Osteoblast (primary cell): Measurements from ENCODE around the gene SLC7A6. TPM values are rescaled to one million over a fixed set of nuclear protein-coding genes. Genes with fewer than 3 reads are reported as not detected.

Source experiments
- DNase-seq: peaks from one replicate; pipeline ENCODE4 v3.0.0; 2011; ENCODE audit warnings: low spot score, mixed read lengths; ENCODE audit not compliant: insufficient read length; ENCODE audit errors: missing footprints
- H2AFZ ChIP-seq: 2 replicates; pipeline ENCODE4 v1.6.0; 2011; ENCODE audit warnings: mild to moderate bottlenecking, low read length
- H3K27ac ChIP-seq: 2 replicates; pipeline ENCODE4 v1.5.1; 2011; ENCODE audit warnings: mild to moderate bottlenecking, low read depth, low read length, moderate library complexity
- H3K27me3 ChIP-seq: 2 replicates; pipeline ENCODE4 v1.6.0; 2012; ENCODE audit warnings: mild to moderate bottlenecking, control low read depth, inconsistent platforms, low read length, moderate library complexity; ENCODE audit not compliant: insufficient read depth
- H3K36me3 ChIP-seq: 2 replicates; pipeline ENCODE4 v1.5.1; 2011; ENCODE audit warnings: mild to moderate bottlenecking, low read length, control low read depth, moderate library complexity; ENCODE audit not compliant: insufficient read depth
- H3K4me1 ChIP-seq: 2 replicates; pipeline ENCODE4 v1.5.1; 2011; ENCODE audit warnings: mild to moderate bottlenecking, low read length, control low read depth, moderate library complexity; ENCODE audit not compliant: insufficient read depth
- H3K4me2 ChIP-seq: 2 replicates; pipeline ENCODE4 v1.6.0; 2011; ENCODE audit warnings: mild to moderate bottlenecking, low read length; ENCODE audit not compliant: insufficient read depth
- H3K4me3 ChIP-seq: fragments of 200-600 bp; sonication (generic); 3 replicates; pipeline ENCODE4 v1.5.1; 2012; ENCODE audit warnings: mild to moderate bottlenecking, low read length, inconsistent platforms; ENCODE audit not compliant: insufficient read depth
- H3K79me2 ChIP-seq: 2 replicates; pipeline ENCODE4 v1.6.0; 2012; ENCODE audit warnings: mild to moderate bottlenecking, low read length, control low read depth, inconsistent platforms; ENCODE audit not compliant: insufficient read depth
- H3K9me3 ChIP-seq: 2 replicates; pipeline ENCODE4 v1.5.1; 2011; ENCODE audit warnings: low read depth, low read length, control low read depth
- H4K20me1 ChIP-seq: 2 replicates; pipeline ENCODE4 v1.6.0; 2012; ENCODE audit warnings: mild to moderate bottlenecking, low read length, control low read depth; ENCODE audit not compliant: insufficient read depth
- CTCF ChIP-seq: IDR thresholded peaks from 2 replicates; pipeline ENCODE4 v1.5.1; 2011; ENCODE audit warnings: mild to moderate bottlenecking, low read depth, low read length, moderate library complexity; ENCODE audit errors: extremely low read depth
- total RNA-seq: library from RNA; depleted of rRNA; stranded (reverse); fragments of >200 nt; gene quantifications from 2 replicates; pipeline ENCODE4 v1.2.3, GENCODE V29; 2012

Gene SLC7A6
- total RNA-seq, 1 donor: 36.9 TPM

DNA sequence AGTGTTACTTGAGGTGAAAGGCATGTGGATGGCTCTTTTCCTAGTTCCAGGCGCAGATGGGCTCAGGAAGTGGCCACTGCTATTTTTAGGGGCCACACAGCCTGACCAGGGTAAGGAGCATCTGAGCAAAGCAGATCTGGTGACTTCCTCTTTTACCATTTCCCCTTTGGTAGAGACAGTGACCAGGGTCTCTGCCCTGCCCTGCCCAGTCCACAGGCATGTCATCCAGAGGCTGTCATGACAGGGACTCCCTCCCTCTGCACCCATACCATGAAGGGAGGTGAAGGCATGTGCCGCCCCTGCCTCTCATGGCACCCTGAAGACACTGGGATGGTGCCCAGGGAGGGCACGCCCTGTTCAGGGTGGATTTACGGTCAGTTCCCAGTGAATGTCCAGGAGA is 16.9 kb upstream of the SLC7A6 start:
- peak overlapping the region; percentile 99 for H3K4me2 ChIP-seq

DNA sequence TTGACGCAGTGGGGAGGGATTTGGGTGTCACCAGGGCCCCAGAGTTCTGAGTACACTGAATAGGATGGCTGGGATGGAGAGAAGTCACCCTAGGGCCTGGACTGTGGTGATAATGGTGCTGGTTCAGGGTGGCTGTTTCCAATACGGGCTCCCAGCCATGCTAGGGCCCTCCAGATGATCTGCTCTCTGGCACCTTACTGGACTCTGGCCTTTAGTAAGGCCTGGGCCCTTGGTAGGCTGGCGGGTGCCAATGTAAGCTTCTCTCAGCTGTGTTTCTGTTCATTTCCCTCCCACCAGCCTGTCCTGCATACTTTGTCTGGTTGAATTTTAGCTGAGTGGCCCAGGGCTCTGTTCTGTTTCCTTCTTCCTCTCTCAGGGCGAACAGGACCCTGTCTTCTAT is 16.4 kb upstream of the SLC7A6 start:
- no peak for TF ChIP-seq CTCF
- no peaks in the 10 kb centered on the region for H3K27me3 ChIP-seq
- no peak overlapping the region for H3K4me2 ChIP-seq
- peaks cover 23% of the 10 kb centered on the region for H3K4me1 ChIP-seq
- peaks cover 14% of the 10 kb centered on the region for H3K36me3 ChIP-seq
- no peaks in the 10 kb centered on the region for H4K20me1 ChIP-seq
- no peak overlapping the region for H2AFZ ChIP-seq
- no peaks in the 10 kb centered on the region for H3K9me3 ChIP-seq
- peak; percentile 30 for DNase-seq
- H3K4me3 ChIP-seq: no peak overlapping the region
- H3K27ac ChIP-seq: no peak overlapping the region
- peaks cover 50% of the 10 kb centered on the region for H3K79me2 ChIP-seq

More for the DNA sequence above, 16.9 kb upstream of the SLC7A6 start:
- H3K36me3 ChIP-seq: peaks cover 9% of the 10 kb centered on the region
- TF ChIP-seq CTCF: no peak
- no peak overlapping the region for H3K4me3 ChIP-seq
- no peak overlapping the region for H3K27ac ChIP-seq
- no peaks in the 10 kb centered on the region for H3K9me3 ChIP-seq
- H3K79me2 ChIP-seq: peaks cover 48% of the 10 kb centered on the region
- DNase-seq: peak; percentile 30
- H3K4me1 ChIP-seq: peaks cover 23% of the 10 kb centered on the region
- no peaks in the 10 kb centered on the region for H4K20me1 ChIP-seq
- H3K27me3 ChIP-seq: no peaks in the 10 kb centered on the region
- no peak overlapping the region for H2AFZ ChIP-seq

DNA sequence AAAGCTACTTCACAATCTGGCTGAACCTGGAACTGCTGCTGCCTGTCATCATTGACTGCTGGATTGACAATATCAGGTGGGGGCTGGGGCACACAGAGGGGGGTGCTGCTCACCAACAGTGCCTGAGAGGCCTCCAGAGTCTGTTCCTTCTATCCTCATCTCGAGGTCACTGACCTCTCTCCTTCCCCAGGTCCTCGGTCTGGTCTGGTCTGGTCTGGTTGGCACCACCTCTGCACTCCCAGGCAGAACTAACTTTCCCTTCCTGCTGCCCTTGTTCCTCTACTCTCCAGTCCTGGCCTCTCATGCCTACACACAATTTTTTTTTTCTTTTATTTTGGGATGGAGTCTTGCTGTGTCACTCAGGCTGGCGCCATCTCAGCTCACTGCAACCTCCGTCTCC is 15.0 kb upstream of the SLC7A6 start:
- TF ChIP-seq CTCF: no peak
- H3K36me3 ChIP-seq: peaks cover 18% of the 10 kb centered on the region
- no peaks in the 10 kb centered on the region for H3K27me3 ChIP-seq
- H3K79me2 ChIP-seq: peaks cover 52% of the 10 kb centered on the region
- no peak overlapping the region for H3K4me3 ChIP-seq
- no peak overlapping the region for H3K27ac ChIP-seq
- no peak overlapping the region for H2AFZ ChIP-seq
- H4K20me1 ChIP-seq: no peaks in the 10 kb centered on the region
- H3K4me2 ChIP-seq: no peak overlapping the region
- no peak for DNase-seq
- H3K4me1 ChIP-seq: peaks cover 20% of the 10 kb centered on the region
- H3K9me3 ChIP-seq: no peaks in the 10 kb centered on the region

DNA sequence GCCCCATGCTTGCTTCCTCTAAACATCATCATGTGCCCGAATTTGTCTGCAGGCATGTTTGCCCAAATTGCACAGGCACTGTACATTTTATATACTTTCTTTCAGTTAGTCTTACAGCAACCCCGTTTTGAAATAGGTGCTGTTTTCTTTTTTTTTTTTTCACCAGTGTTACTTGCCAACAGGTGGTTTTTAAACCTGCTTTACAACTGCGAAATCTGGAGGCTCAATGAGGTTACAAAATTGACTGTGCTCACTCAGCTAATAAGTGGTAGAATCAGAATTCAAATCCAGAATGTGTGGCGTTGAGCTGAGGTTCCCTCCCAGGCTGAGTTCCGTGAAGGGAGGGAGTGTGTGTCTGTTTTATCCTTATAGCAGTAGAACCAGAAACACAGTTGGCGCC is 13.4 kb upstream of the SLC7A6 start:
- Histone ChIP-seq H2AFZ (no peak overlapping the region), H3K79me2 (peaks cover 41% of the 10 kb centered on the region), H3K9me3 (no peaks in the 10 kb centered on the region), H3K27me3 (no peaks in the 10 kb centered on the region), H3K27ac (no peak overlapping the region), H3K36me3 (peaks cover 33% of the 10 kb centered on the region), H3K4me3 (no peak overlapping the region), H3K4me2 (no peak overlapping the region), H4K20me1 (no peaks in the 10 kb centered on the region), H3K4me1 (peaks cover 12% of the 10 kb centered on the region)
- DNase-seq: peak; percentile 54
- no peak for TF ChIP-seq CTCF
